ENCODE results near the gene DDAH1.

DDAH1 gene

DNA sequence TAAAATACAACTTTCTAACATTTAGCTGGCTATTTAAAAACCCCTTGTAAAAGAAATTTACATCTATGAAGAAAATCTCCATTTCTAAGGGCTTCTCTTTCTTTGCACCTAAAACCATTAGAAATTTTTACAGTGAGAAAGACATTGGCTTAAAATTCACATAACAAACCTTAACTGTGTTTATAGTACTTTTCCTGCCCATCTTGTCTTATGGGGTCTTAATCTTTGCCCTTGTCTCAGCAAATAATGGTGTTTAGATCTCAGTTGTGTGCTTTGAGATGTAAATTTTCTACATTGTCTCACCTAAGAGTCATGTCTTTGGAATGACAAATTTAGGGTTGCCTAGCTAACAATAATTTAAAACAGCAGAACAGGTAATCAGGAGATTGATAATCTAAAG lies 71.5 kb downstream of the DDAH1 start:
- DNase-seq (ENCODE audit: low read depth), result no peak

DNA sequence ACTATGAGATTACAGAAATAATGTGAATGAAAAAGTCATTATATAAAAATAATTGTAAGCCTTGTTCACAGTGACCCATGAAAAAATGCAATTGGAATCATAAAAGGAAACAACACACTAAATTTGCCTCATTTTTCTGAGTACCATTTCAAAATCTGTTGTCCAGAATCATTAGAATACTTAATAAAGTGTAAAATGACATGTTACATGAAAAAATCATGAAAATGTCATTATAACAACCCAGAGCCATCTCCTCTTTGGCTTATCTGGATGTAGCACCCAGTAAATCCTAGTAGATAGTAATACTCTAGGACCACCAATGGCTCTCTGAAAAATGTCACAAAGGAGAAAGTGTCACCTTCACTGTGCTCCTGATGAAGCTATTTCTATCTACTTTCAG lies 76.5 kb downstream of the DDAH1 start:
- DNase-seq (ENCODE audit: low read depth), result no peak

DNA sequence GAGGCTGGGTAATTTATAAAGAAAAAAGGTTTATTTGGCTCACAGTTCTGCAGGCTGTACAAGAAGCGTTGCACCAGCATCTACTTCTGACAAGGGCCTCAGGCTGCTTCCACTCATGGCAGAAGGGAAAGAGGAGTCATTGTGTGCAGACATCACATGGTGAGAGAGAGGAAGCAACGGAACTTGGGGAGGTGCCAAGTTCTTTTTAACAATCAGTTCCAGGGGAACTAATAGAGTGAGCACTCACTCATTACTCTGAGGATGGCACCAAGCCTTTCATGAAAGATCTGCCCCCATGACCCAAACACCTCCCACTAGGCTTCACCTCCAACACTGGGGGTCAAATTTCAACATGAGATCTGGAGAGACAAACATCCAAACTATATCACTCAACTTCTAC lies 77.2 kb downstream of the DDAH1 start:
- DNase-seq (ENCODE audit: low read depth), result no peak

DNA sequence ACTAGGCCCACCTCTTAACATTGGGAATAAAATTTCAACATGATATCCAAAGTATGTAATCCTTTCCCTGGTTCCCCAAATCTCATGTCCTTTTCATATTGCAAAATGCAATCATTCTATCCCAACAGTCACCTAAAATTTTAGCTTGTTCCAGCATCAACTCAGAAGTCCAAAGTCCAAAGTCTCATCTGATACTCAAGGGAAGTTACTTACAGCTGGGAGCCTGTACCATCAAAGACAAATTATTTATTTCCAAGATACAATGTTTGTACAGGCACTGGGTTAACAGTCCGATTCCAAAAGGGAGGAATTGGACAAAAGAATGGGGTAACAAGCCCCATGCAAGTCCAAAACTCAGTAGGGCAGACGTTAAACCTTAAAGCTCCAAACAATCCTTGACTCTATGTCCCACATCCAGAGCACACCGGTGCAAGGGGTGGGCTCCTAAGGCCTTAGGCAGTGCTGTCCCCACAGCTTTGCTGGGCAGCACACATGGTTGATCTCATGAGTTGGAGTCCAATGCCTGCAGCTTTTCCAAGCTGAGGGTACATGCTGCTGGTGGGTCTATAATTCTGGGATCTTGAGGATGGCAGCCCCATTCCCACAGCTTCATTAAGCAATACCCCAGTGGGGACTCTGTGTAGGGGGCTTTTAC lies 78.8 kb downstream of the DDAH1 start:
- no peak for DNase-seq (ENCODE audit: low read depth)

DNA sequence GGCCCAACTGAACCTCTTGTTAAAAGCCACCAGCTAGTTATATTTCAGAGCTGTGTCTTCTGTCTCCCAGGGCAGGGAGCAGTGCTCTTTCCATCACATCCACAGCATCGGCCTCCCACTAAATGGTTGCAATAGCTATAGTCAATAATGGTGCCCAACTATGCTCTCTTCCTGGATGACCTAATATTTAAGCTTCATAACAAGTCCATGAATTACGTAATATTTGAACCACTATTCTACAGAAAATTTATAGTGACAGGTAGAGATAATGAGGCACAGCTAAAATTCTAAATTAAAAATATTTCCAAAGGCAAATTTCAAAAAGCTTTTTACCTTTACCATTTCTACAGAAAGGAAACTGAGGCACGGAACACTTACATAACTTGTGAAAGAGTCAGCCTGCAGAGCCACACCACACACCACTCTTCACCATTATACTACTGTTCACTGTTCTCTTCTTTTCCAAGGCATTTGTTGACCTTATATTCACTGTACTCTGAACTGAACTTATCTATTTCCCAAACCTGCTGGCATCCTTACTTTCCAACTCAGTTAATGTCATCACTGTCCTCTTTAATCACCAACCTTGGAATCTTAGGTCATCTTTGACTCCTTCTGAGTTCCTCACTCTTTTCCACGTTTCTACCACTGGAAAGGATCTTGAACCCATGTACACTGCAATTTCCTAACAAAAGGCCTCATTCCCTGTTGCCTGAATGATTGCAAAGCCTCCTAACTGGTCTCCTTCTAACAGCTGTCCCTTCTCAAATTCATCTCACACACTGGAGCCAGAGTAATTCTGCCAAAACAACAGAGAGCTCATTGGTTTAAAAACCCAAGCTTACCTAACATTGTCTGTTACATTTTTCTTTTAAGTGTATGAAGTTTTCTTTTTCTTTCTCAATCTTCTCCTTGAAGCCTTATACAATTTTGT lies 85.5 kb downstream of the DDAH1 start:
- no peak for DNase-seq (ENCODE audit: low read depth)

DNA sequence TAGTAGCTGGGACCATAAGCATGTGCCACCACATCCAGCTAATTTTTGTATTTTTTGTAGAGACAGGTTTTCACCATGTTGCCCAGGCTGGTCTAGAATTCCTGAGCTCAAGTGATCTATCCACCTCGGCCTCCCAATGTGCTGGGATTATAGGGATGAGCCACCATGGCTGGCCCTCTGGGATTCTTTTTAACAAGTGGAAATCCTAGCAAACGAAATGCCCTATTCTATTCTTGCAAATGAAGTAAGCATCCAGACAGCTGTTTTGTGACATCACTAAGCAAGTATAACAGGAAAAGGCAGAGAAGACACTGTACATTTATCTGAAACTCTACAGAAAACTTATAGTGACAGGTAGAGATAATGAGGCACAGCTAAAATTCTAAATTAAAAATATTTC lies 86.4 kb downstream of the DDAH1 start:
- DNase-seq (ENCODE audit: low read depth), result no peak

GRCh38 chr1:85376356-85376755 lies 88.6 kb downstream of the DDAH1 start:
- no peak for DNase-seq (ENCODE audit: low read depth)

GRCh38 chr1:85375493-85375892 lies 89.5 kb downstream of the DDAH1 start:
- DNase-seq (ENCODE audit: low read depth), result no peak

DNA sequence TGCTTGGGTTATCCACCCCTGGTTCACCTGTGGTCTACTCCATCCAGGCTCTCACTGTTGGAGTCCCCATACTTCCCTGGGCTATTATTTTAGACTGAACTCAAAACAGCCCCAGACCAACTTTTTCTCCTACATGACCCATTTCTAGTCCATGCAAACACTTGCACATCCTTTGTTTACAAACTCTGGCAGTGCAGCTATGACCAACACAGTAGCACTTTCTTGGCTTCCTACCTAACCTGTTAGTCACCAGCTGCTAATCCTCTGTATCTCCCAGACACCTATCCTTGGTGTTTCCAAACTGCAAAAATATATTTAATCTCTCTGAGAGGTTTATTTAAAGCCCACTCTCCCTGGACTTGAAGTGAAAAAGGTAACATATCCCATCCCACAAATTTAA lies 90.8 kb downstream of the DDAH1 start:
- DNase-seq (ENCODE audit: low read depth), result no peak

DNA sequence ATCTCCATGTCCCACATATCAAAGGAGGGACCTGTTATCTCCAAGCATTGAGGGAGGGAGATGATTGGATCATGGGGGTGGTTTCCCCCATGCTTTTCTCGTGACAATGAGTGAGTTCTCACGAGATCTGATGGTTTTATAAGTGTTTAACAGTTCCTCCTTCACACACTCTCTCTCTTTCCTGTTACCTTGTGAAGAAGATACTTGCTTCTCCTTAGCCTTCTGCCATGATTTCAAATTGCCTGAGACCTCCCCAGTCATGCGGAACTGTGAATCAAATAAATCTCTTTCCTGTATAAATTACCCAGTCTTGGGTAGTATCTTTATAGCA lies 91.6 kb downstream of the DDAH1 start:
- no peak for DNase-seq (ENCODE audit: low read depth)

DNA sequence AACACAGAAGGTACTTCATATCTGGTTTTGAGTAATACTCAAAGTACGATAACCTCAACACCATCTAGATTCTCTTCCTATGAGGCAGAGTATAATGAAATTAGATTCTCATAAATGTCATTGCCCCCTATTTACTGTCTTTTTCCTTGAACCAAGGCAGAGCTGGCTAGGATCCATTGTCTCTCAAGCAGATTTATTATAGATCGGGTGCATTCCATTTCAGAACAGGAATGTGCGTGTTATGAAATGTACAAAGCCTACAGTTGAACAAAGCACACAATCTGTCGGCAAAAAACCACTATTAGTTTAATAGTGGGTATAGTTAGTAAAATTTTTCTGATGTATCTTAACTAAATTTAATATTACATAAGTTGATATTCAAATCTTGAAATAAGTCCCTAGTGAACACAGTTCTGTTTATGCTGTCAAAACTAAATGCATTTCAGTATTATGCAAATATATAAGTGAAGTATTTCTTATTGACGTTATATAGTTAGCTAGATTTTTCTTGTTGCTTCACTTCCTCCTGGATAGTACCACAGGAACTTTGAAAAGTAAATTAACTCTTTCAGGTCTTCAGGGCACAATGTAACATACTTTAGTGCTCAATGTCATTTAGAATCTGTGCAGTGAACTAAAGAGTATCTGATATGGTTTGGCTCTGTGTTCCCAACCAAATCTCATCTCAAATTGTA lies 92.1 kb downstream of the DDAH1 start:
- DNase-seq (ENCODE audit: low read depth), result no peak

GRCh38 chr1:85371021-85371420 lies 93.9 kb downstream of the DDAH1 start:
- DNase-seq (ENCODE audit: low read depth), result no peak

GRCh38 chr1:85368073-85368770 lies 96.7 kb downstream of the DDAH1 start:
- no peak for DNase-seq (ENCODE audit: low read depth)

- no peak for DNase-seq (ENCODE audit: low read depth)
Measured at GRCh38 chr1:85366391-85367170, 98.4 kb downstream of the DDAH1 start.

GRCh38 chr1:85365851-85366250 lies 99.1 kb downstream of the DDAH1 start:
- no peak for DNase-seq (ENCODE audit: low read depth)

DNA sequence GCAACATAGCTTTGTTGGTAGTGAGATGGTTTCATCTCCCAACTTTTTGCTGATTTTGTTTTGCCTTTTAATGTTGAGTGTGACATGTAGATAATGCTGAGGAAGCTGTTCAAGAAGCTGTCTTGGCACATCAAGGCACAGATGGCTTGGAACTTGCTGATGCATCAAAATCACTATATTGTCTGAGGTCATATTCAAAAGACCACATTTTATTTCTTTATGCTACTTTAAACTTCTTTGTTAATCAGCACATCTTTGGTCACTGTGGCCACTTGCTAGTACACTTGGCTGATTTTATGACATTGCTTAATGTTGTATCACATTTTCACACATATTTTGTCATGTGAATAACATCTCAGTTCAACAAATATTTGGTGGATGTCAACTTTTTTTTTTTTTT lies 101.4 kb downstream of the DDAH1 start:
- no peak for DNase-seq (ENCODE audit: low read depth)

DNA sequence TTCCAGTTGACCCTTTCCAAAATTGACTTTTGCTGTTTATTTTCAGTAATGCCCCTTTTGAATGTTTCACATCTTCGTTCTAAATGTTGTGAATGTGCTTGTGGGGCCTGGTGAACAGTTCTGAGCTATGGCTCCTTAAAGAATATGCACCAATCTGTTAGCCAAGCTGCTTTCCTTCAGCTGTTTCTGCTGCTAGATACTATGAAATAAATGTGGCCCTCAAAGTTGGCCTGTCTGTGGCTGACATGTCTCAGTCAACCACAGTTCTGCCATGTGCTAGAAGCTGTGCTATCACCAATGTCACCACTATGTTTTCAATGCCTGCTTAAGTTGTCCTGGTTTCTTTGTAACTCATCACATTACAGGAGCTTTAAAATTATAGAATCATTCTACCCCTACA lies 101.9 kb downstream of the DDAH1 start:
- DNase-seq (ENCODE audit: low read depth), result no peak

DNA sequence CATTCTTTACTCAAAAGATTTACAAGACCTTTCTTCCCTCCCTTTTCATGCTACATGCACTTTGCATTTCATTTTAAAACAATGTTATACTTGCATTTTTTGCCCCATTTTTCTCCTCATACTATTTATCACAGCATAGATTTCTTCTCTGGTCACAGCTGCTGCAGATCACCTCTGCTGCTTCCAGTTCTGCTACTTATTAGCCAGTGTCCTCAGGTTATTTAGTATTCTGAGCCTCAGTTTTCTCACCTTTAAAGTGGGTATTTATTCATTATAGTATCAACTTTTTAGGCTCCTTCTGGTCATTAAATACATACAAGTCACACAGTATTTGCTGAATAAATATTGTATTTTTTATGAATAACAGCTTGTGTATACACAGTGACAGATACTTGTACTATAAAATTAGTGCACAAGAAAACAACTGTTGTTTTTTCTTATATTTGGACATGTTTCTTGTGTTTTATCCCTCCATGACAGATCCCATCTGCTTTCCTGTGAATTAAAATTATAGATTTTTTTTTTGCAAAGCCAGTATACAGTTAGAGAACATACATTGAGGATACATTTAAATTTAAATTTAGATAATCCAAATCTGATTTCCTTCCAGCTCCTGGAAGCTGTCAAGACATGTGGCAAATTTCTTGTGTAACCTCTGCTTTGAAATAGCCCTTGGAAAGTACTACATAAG lies 103.2 kb downstream of the DDAH1 start:
- DNase-seq (ENCODE audit: low read depth), result no peak

- no peak for DNase-seq (ENCODE audit: low read depth)
Measured at GRCh38 chr1:85360730-85361493, 104.0 kb downstream of the DDAH1 start.
